Mucosa of descending colon (tissue), 3 donors: Measurements from ENCODE around the gene NUP35. TPM values are rescaled to one million over a fixed set of nuclear protein-coding genes. Genes with fewer than 3 reads are reported as not detected.

ENCODE experiments used
- ATAC-seq: fragments of 200-7000 bp; cut with Tn5 transposase; one replicate; pipeline ENCODE4 v1.9.1; 2020; ENCODE audit warnings: mild to moderate bottlenecking, moderate library complexity
- DNase-seq, 3 donors: peaks; one replicate each; pipeline ENCODE4 v3.0.0-alpha.2; 2020
- H3K36me3 ChIP-seq: fragments of 200-600 bp; one replicate; pipeline ENCODE4 v1.8.0; 2021; ENCODE audit warnings: low read depth, mild to moderate bottlenecking
- H3K4me1 ChIP-seq: fragments of 200-600 bp; one replicate; pipeline ENCODE4 v1.8.0; 2021; ENCODE audit warnings: low read depth, mild to moderate bottlenecking
- H3K4me3 ChIP-seq: fragments of 200-600 bp; one replicate; pipeline ENCODE4 v1.8.0; 2021; ENCODE audit warnings: mild to moderate bottlenecking
- H3K9me3 ChIP-seq: fragments of 200-600 bp; one replicate; pipeline ENCODE4 v1.8.0; 2021; ENCODE audit warnings: mild to moderate bottlenecking
- intact Hi-C, 2 donors: fragments of 100-400 bp; cut with DNase I in 1 of 2; cut with micrococcal nuclease in 1 of 2; formaldehyde crosslinking; loops; one replicate each; pipeline versions ENCODE4 v1.11.0 to v1.11.1; 2022; cut with DNase I, micrococcal nuclease
- total RNA-seq, 3 donors: library from RNA; stranded (reverse); fragmentation: NEBNext Ultra II Directional in 2 of 3; extraction: Animal tissue kit (Norgen Biotek cat#: 25700) in 2 of 3; gene quantifications; one replicate each; pipeline versions ENCODE4 v1.2.1 to v1.2.4, GENCODE V29; 2021 to 2023
- TF ChIP-seq, protein P1 (sequence below): fragments of 200-600 bp; IDR thresholded peaks from one replicate; pipeline ENCODE4 v1.8.0; 2022; ENCODE audit warnings: antibody characterized with exemption, mild to moderate bottlenecking
- donor health status: DM: no; HTN: no; CAD: no; lungs with moderate emphysema.
- donor health status: DM: no; HTN: no; CAD: no.
- donor health status: DM: no; HTN: yes; CAD: no.

NUP35 gene
- total RNA-seq, 3 donors from 2014 or later: 12.2 to 14.9 (median 12.7) TPM

- no peaks in the 10 kb centered on the region for H3K4me1 ChIP-seq
- H3K36me3 ChIP-seq: no peaks in the 10 kb centered on the region
- TF ChIP-seq, protein P1, sequence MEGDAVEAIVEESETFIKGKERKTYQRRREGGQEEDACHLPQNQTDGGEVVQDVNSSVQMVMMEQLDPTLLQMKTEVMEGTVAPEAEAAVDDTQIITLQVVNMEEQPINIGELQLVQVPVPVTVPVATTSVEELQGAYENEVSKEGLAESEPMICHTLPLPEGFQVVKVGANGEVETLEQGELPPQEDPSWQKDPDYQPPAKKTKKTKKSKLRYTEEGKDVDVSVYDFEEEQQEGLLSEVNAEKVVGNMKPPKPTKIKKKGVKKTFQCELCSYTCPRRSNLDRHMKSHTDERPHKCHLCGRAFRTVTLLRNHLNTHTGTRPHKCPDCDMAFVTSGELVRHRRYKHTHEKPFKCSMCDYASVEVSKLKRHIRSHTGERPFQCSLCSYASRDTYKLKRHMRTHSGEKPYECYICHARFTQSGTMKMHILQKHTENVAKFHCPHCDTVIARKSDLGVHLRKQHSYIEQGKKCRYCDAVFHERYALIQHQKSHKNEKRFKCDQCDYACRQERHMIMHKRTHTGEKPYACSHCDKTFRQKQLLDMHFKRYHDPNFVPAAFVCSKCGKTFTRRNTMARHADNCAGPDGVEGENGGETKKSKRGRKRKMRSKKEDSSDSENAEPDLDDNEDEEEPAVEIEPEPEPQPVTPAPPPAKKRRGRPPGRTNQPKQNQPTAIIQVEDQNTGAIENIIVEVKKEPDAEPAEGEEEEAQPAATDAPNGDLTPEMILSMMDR: no peak
- H3K9me3 ChIP-seq: peaks cover 10% of the 10 kb centered on the region
- DNase-seq: no peak
- no peak overlapping the region for H3K4me3 ChIP-seq
- intact Hi-C loops: no loop called here
- ATAC-seq: peak; percentile 18
These were observed 61.3 kb downstream of the NUP35 start for GRCh38 chr2:183185534-183185933.

DNA sequence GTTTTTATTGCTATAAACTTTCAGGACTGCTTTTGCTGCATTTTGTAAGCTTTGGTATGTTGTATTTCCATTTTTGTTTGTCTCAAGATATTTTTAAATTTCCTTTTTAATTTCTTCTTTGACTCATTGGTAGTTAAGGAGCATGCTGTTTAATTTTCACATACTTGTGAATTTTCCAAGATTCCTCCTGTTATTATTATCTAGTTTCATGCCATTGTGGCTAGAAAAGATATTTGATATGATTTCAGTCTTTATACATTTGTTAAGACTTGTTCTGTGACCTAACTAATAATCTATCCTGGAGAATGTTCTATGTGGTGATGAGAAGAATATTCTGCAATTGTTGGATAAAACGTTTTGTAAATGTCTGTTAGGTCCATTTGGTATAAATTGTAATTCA is 62.1 kb downstream of the NUP35 start:
- intact Hi-C loops: no loop called here
- H3K9me3 ChIP-seq: peaks cover 10% of the 10 kb centered on the region
- ATAC-seq (no peak), DNase-seq (no peak)
- TF ChIP-seq, protein P1: no peak
- no peaks in the 10 kb centered on the region for H3K36me3 ChIP-seq
- H3K4me3 ChIP-seq: no peak overlapping the region
- H3K4me1 ChIP-seq: no peaks in the 10 kb centered on the region

GRCh38 chr2:183186766-183187165 is 62.5 kb downstream of the NUP35 start:
- ATAC-seq (no peak), DNase-seq (no peak)
- intact Hi-C loops: no loop called here
- H3K9me3 ChIP-seq: peaks cover 10% of the 10 kb centered on the region
- no peaks in the 10 kb centered on the region for H3K36me3 ChIP-seq
- TF ChIP-seq, protein P1: no peak
- H3K4me1 ChIP-seq: no peaks in the 10 kb centered on the region
- no peak overlapping the region for H3K4me3 ChIP-seq

- Histone ChIP-seq H3K4me3 (no peak overlapping the region), H3K36me3 (no peaks in the 10 kb centered on the region), H3K9me3 (no peaks in the 10 kb centered on the region), H3K4me1 (no peaks in the 10 kb centered on the region)
- DNase-seq (no peak), ATAC-seq (no peak)
- intact Hi-C loops: no loop called here
- TF ChIP-seq, protein P1: no peak
These were observed 68.1 kb downstream of the NUP35 start for GRCh38 chr2:183192343-183192742.

DNA sequence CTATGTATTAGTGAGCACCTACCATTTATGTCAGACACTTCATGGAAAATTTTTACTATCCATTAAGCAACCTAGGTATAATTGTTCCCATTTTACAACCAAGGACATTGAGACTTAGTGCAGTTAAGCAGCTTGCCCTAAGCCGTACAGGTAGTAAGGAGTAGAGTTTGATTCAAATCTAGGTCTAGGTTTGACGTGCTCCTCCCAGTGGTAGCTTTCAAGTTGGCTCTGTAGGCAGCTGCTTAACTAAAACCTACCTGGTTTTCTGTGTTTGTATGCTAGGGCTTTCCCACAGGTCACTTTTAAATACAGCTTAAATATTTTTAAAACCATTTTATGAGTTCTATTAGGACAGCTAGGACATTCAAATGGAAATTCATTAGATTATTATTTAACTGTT is 69.7 kb downstream of the NUP35 start:
- no peaks in the 10 kb centered on the region for H3K4me1 ChIP-seq
- no peak for ATAC-seq
- intact Hi-C loops: no loop called here
- TF ChIP-seq, protein P1: no peak
- DNase-seq: no peak
- H3K9me3 ChIP-seq: no peaks in the 10 kb centered on the region
- H3K36me3 ChIP-seq: no peaks in the 10 kb centered on the region
- no peak overlapping the region for H3K4me3 ChIP-seq

DNA sequence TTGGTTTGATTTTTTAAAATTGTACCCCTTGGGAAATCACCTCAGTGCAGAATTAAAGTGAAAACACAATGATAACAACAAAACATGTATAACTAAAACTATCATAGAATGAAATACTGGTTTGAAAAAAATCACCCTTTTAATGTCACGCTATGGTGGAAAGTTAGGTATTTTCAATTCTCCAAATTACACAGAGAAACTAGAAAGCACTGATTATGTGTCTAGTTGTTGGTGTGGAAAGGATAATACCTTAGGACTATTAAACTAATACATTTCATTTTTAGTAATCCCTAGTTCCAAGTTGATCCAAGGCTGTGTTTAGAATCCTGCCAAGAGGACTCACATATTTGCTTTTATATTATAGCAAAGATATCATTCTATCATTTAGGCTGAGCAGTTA is 71.2 kb downstream of the NUP35 start:
- DNase-seq (no peak), ATAC-seq (no peak)
- no peak overlapping the region for H3K4me3 ChIP-seq
- intact Hi-C loops: no loop called here
- no peaks in the 10 kb centered on the region for H3K36me3 ChIP-seq
- H3K9me3 ChIP-seq: no peaks in the 10 kb centered on the region
- H3K4me1 ChIP-seq: no peaks in the 10 kb centered on the region
- TF ChIP-seq, protein P1: no peak
